Activated CD8-positive, alpha-beta T cell treated with anti-CD3 and anti-CD28 coated beads, Interleukin-2, amount 10 ng/mL, durations not matched to agents 7 days and 5 days (primary cell): Measurements from ENCODE around the gene ZNF711. TPM values are rescaled to one million over a fixed set of nuclear protein-coding genes. Genes with fewer than 3 reads are reported as not detected.
"Not testable (repeated sequence)": the region's sequence is repeated elsewhere in the genome, so short reads cannot be mapped to it uniquely, and the experiment has no call there.

Source experiments
- ATAC-seq: fragments of 150-1000 bp; cut with Tn5 transposase; one replicate; pipeline ENCODE4 v1.10.0; 2021; ENCODE audit warnings: moderate library complexity
- CTCF ChIA-PET: fragments of 350-600 bp; sonication (Branson Sonifier 250); formaldehyde crosslinking; loops from one replicate; lab custom pipeline; 2021; ENCODE audit warnings: antibody characterized with exemption; lab: Charles Lee
- POLR2A ChIA-PET: fragments of 350-600 bp; sonication (Branson Sonifier 250); formaldehyde crosslinking; loops from one replicate; lab custom pipeline; 2021; ENCODE audit warnings: antibody characterized with exemption; lab: Charles Lee
- DNase-seq: peaks from one replicate; pipeline ENCODE4 v3.0.0-alpha.2; 2020
- H3K27ac Mint-ChIP-seq: one replicate; pipeline ENCODE4 v1.8.0; 2021; ENCODE audit warnings: mild to moderate bottlenecking, mixed read lengths
- H3K27me3 Mint-ChIP-seq: one replicate; pipeline ENCODE4 v1.8.0; 2021; ENCODE audit warnings: low read depth, mixed read lengths
- H3K36me3 Mint-ChIP-seq: one replicate; pipeline ENCODE4 v1.8.0; 2021; ENCODE audit warnings: low read depth, mixed read lengths
- H3K4me1 Mint-ChIP-seq: one replicate; pipeline ENCODE4 v1.8.0; 2021; ENCODE audit warnings: low read depth, mixed read lengths
- H3K4me3 Mint-ChIP-seq: one replicate; pipeline ENCODE4 v1.8.0; 2021; ENCODE audit warnings: mild to moderate bottlenecking, mixed read lengths
- H3K9me3 Mint-ChIP-seq: one replicate; pipeline ENCODE4 v1.8.0; 2022; ENCODE audit warnings: mixed read lengths; ENCODE audit not compliant: insufficient read depth
- total RNA-seq, 2 experiments: library from RNA; stranded (reverse); gene quantifications; one replicate each; pipeline ENCODE4 v1.2.3, GENCODE V29; 2021

Gene ZNF711
- total RNA-seq, 2 experiments from 2014 or later = 0.10 to 0.11 TPM

DNA sequence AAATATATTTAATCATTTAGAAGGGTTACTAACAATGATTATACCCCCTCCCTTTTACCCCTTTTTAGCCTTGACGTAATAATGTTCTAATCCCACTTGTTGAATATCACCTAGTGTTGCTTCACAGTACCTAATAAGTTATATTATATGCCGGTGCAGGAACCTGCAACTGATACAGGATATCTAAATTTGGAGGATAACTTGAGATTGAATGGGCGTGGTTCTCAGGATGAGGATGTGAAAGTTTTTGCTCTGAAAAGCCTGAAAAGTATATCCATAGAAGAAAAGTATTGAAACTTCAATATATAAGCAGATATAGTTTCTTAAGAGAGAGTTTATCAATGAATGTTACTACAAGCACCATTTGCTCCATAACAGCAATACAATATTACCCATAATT, 59.8 kb downstream of the ZNF711 start:
- H3K9me3 Mint-ChIP-seq = no peaks in the 10 kb centered on the region
- H3K4me3 Mint-ChIP-seq = no peak overlapping the region
- ChIA-PET POLR2A (no interaction called here), CTCF (no interaction called here)
- H3K27ac Mint-ChIP-seq = no peak overlapping the region
- no peaks in the 10 kb centered on the region for H3K4me1 Mint-ChIP-seq
- no peaks in the 10 kb centered on the region for H3K27me3 Mint-ChIP-seq
- H3K36me3 Mint-ChIP-seq = no peaks in the 10 kb centered on the region
- no peak for ATAC-seq
- no peak for DNase-seq

DNA sequence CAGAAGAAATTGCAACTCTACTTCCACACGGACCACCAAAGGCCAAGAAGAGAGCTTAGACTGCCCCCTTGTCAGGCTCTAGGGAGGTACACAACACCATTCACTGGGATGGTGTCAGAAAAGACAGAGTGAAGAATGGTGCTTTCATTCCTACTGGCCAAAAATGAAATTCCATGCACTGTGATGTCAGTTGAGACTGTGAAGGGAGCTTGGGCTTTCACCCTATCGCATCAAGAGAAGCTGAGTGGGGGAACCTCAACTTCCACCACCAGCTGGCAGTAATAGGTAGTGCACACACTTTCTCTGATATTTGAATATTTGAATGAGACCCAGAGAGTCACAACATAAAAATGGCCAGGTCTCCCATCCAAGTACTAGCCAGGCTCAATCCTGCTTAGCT, 65.9 kb downstream of the ZNF711 start:
- Mint-ChIP-seq H3K36me3 (no peaks in the 10 kb centered on the region), H3K4me3 (no peak overlapping the region), H3K27ac (no peak overlapping the region), H3K9me3 (no peaks in the 10 kb centered on the region), H3K27me3 (no peaks in the 10 kb centered on the region), H3K4me1 (no peaks in the 10 kb centered on the region)
- DNase-seq (no peak), ATAC-seq (no peak)
- ChIA-PET POLR2A (no interaction called here), CTCF (no interaction called here)

DNA sequence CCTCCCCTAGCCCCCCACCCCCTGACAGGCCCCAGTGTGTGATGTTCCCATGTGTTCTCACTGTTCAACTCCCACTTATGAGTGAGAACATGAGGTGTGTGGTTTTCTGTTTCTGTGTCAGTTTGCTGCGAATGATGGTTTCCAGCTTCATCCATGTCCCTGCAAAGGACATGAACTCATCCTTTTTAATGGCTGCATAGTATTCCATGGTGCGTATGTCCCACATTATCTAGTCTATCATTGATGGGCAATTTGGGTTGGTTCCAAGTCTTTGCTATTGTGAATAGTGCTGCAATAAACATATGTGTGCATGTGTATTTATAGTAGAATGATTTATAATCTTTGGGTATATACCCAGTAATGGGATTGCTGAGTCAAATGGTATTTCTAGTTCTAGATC, 67.6 kb downstream of the ZNF711 start:
- H3K27ac Mint-ChIP-seq, ATAC-seq, CTCF ChIA-PET: not testable (repeated sequence)

More for the DNA sequence above, 67.6 kb downstream of the ZNF711 start:
- H3K9me3 Mint-ChIP-seq, DNase-seq, H3K4me3 Mint-ChIP-seq, H3K36me3 Mint-ChIP-seq, H3K27me3 Mint-ChIP-seq, H3K4me1 Mint-ChIP-seq, POLR2A ChIA-PET: not testable (repeated sequence)

Other genes with a start within 250 kb of the ZNF711 start
- 10 to 100 TPM; 11.6 to 13.4 TPM for gene APOOL, start 240.1 kb upstream of the ZNF711 start, total RNA-seq
- gene SATL1, start 212 bp upstream of the ZNF711 start, total RNA-seq = not detected
- gene POF1B, start 135.7 kb downstream of the ZNF711 start, total RNA-seq = not detected